HAP-1 (cell line): Measurements from ENCODE around the gene MT1B.

Experiments
- DNase-seq, 2 experiments: peaks; one replicate each; pipeline ENCODE4 v3.0.0-alpha.2; 2016 to 2020; ENCODE audit warnings: low spot score in 2 of 2
- H3K27me3 ChIP-seq: fragments of 250-450 bp; sonication (Bioruptor Pico); 2 replicates; pipeline ENCODE4 v1.5.1; 2020; ENCODE audit warnings: low read depth, mild to moderate bottlenecking, moderate library complexity
- H3K36me3 ChIP-seq: fragments of 250-450 bp; sonication (Bioruptor Pico); replicated peaks from 2 replicates; pipeline ENCODE4 v1.5.1; 2020; ENCODE audit warnings: mild to moderate bottlenecking
- H3K4me1 ChIP-seq: fragments of 250-450 bp; sonication (Bioruptor Pico); 2 replicates; pipeline ENCODE4 v1.5.1; 2020; ENCODE audit warnings: mild to moderate bottlenecking
- H3K4me3 ChIP-seq: fragments of 250-450 bp; sonication (Bioruptor Pico); 2 replicates; pipeline ENCODE4 v1.5.1; 2020; ENCODE audit warnings: mild to moderate bottlenecking, moderate library complexity
- H3K9me3 ChIP-seq: fragments of 250-450 bp; sonication (Bioruptor Pico); 2 replicates; pipeline ENCODE4 v1.5.1; 2020; ENCODE audit warnings: mild to moderate bottlenecking, moderate library complexity
- in situ Hi-C: fragments of 300-500 bp; cut with MboI; formaldehyde crosslinking; loops from 3 replicates; pipeline ENCODE4 v1.14.3; 2020; ENCODE audit warnings: low sequenced_read_pairs, inconsistent platforms, mixed read lengths

Gene MT1B

DNA sequence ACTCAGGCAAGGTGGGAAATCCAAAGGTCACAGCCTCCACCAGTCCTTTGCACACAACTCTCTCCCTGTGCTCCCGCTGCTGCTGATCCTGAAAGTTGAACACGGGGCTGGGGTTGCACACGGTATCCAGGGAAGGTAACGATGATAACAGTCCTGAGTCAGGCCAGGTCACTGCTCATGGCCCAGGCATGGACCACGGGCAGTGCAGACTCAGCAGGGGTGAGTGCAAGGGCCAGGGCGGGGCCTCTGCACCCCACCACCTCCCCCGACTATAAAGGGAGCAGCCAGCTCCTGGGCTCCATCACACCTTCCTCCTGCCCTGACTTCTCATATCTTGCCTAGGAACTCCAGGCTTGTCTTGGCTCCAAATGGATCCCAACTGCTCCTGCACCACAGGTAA, at the start of gene MT1B:
TSS of gene MT1B (plus strand) at position 301 of the 400 bp plus-strand sequence. CDS start at position 369, 68 bp downstream.
- Histone ChIP-seq H3K9me3 (no peaks in the 10 kb centered on the region), H3K27me3 (no peaks in the 10 kb centered on the region), H3K4me1 (peaks cover 14% of the 10 kb centered on the region), H3K4me3 (no peak within 1 kb of the TSS), H3K36me3 (no peaks in the 10 kb centered on the region)
- in situ Hi-C loops = no loop called here
- no peak for DNase-seq

DNA sequence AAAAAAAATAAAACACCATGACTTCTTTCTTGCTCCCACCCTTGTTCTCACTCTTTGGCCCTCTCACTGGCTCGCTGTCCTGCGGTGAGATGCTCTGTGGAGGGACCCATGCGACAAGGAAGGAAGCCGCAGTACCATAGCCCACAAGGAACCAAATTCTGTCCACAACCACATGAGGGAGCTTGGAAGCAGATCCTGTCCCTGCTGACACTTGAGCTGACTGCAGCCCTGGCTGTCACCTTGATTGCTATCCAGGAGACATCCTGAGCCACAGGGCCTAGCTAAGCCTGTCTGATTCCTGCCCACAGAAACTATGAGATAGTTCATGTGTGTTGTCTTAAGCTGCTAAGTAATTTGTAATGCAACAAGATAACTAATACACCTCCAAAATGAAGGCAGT, 48.1 kb upstream of the MT1B start:
- no peaks in the 10 kb centered on the region for H3K27me3 ChIP-seq
- H3K4me3 ChIP-seq = no peak overlapping the region
- H3K4me1 ChIP-seq = peaks cover 7% of the 10 kb centered on the region
- H3K36me3 ChIP-seq = no peaks in the 10 kb centered on the region
- in situ Hi-C loops = no loop called here
- DNase-seq = peak; percentile 32 to 67
- no peaks in the 10 kb centered on the region for H3K9me3 ChIP-seq

DNA sequence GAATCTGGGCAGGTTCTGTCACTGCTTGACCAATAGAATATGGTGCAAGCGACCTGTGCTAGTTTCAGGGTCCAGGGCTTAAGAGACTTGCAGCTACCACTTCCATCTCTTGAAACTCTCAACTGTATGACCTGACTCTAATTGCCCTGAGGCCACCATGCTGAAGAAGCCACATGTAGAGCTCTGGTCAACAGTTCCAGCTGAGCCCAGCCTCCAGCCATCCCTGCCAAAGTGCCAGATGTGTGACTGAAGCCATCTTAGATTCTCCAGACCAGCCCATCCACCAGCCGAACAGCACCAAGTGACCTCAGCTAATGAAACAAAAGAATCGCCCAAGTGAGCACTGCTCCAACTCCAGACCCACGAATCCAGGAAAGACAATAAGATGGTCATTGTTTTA, 46.7 kb upstream of the MT1B start:
- H3K9me3 ChIP-seq = no peaks in the 10 kb centered on the region
- in situ Hi-C loops = no loop called here
- DNase-seq = no peak

DNA sequence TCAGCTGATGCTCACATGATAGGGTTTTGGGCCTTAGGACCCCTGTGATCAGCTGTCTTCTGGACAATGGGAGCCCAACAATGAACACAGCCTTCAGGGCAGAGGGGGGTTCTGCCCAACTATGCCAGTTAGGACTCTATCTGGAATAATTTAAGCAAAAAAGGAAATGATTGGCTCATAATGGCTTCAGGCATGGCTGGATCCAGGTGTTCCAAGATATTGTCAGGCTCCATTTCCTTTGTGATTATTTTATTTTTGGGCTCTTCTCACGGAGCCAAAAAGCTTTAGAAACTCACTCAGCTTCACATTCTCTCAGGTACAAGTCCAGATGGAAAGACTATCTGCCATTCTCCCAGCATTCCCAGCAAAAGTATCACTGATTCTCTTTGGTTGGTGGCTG, 46.2 kb upstream of the MT1B start:
- H3K4me3 ChIP-seq = no peak overlapping the region

More for the DNA sequence above, 46.7 kb upstream of the MT1B start:
- Histone ChIP-seq H3K36me3 (no peaks in the 10 kb centered on the region), H3K4me1 (peaks cover 12% of the 10 kb centered on the region), H3K27me3 (no peaks in the 10 kb centered on the region), H3K4me3 (no peak overlapping the region)

DNA sequence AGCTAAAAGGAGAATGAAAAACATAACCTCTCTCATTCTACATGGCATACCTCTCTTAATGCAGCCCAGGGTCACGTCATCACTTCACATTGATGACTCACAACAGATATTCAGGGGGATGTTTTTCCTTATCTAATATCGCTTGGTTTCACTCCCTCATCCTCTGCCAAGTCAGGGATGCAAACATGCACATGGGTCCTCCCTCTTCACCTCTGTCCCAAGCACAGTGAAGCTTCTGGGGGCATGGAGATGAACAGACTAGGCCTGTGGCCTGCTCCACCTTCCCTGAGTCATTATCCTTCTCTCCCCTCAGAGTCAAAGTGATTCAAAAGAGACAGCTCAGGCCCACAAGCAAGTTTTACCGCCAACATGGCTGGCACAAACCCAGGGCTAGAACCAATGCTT, 45.6 kb upstream of the MT1B start:
- H3K9me3 ChIP-seq = no peaks in the 10 kb centered on the region
- H3K4me1 ChIP-seq = peaks cover 18% of the 10 kb centered on the region
- H3K27me3 ChIP-seq = no peaks in the 10 kb centered on the region
- no peak for DNase-seq
- H3K4me3 ChIP-seq = no peak overlapping the region
- H3K36me3 ChIP-seq = no peaks in the 10 kb centered on the region
- in situ Hi-C loops = no loop called here

More for the DNA sequence above, 46.2 kb upstream of the MT1B start:
- in situ Hi-C loops = no loop called here
- DNase-seq = no peak
- Histone ChIP-seq H3K27me3 (no peaks in the 10 kb centered on the region), H3K4me1 (peaks cover 15% of the 10 kb centered on the region), H3K36me3 (no peaks in the 10 kb centered on the region), H3K9me3 (no peaks in the 10 kb centered on the region)

DNA sequence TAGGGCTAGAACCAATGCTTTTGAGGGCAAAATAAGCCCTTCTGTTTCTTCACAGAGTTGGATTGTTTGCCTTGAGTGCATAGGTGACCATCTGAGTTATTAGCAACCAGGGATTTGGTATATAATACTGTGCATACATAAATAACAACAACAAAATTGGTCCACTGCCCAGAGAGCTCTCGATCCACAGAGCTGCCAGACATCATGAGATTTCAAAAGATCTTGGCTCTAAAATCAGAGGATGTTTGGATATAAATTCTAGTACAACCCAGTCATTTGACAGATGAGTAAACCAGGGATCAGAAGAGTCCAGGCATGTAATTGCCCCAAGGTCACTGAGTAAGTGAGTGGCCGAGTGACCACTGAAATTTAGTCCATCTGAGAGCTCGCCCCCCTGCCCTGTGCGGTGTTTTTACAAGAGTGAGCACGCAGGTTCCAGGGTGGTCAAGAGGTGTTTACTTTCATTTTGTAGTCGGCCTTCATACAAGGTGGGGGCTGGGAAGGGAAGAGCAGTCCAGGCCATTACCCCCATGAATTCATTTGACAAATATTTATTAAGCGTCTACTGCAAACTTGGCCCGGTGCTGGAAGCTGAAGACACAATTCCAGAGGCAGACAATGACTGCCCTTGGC, 45.1 kb upstream of the MT1B start:
- H3K27me3 ChIP-seq = no peaks in the 10 kb centered on the region
- no peak overlapping the region for H3K4me3 ChIP-seq
- DNase-seq = no peak
- H3K4me1 ChIP-seq = peaks cover 18% of the 10 kb centered on the region
- in situ Hi-C loops = no loop called here
- H3K9me3 ChIP-seq = no peaks in the 10 kb centered on the region
- H3K36me3 ChIP-seq = no peaks in the 10 kb centered on the region

- no peaks in the 10 kb centered on the region for H3K36me3 ChIP-seq
- H3K27me3 ChIP-seq = no peaks in the 10 kb centered on the region
- H3K9me3 ChIP-seq = no peaks in the 10 kb centered on the region
- no peak overlapping the region for H3K4me3 ChIP-seq
- H3K4me1 ChIP-seq = peaks cover 18% of the 10 kb centered on the region
- no peak for DNase-seq
- in situ Hi-C loops = no loop called here
These were observed 44.5 kb upstream of the MT1B start for GRCh38 chr16:56607109-56607618.

DNA sequence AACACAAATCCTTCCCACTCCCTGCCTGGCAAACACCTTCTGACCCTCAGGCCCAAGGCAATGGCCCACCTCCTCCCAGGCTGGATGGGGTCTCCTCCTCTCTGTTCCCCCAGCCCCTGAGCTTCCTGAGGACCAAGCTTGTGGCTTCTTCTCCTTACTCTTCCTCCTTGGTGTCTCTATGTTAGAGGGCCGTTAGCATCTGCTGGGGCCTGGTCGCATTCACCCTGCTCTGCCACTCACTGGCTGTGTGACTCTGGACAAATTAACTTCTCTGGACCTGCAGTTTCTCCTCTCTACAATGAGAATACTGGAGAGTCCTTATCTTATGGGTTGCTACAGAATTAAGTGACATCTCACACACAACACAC, 44.0 kb upstream of the MT1B start:
- in situ Hi-C loops = no loop called here
- Histone ChIP-seq H3K4me3 (peak overlapping the region; percentile 72; the same call in 1 of the 2 replicates), H3K9me3 (no peaks in the 10 kb centered on the region), H3K27me3 (no peaks in the 10 kb centered on the region), H3K4me1 (peaks cover 18% of the 10 kb centered on the region), H3K36me3 (no peaks in the 10 kb centered on the region)
- DNase-seq = no peak

DNA sequence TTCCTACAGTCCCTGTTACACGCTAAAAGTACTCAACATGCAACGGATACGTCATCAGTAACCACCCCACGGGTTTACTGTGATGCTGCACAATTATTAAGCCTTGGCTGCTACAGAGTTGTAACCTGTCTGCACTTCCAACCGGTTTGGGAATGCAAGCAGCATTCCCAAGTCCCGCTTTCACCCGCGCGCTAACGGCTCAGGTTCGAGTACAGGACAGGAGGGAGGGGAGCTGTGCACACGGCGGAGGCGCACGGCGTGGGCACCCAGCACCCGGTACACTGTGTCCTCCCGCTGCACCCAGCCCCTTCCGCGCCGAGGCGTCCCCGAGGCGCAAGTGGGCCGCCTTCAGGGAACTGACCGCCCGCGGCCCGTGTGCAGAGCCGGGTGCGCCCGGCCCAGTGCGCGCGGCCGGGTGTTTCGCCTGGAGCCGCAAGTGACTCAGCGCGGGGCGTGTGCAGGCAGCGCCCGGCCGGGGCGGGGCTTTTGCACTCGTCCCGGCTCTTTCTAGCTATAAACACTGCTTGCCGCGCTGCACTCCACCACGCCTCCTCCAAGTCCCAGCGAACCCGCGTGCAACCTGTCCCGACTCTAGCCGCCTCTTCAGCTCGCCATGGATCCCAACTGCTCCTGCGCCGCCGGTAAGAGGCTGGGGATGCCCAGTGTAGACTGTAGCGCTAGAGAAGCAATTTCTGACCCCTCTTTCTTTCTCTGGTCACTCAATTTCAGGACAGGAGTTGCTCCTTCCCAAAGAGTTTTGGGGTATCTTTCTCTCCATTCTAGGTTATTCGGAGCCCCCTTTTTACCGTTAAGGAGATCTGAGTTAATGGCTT, 43.4 kb upstream of the MT1B start, which contains the start of gene MT2A:
TSS of gene MT2A (plus strand) at position 542 of the 833 bp plus-strand sequence. CDS start at position 614, 72 bp downstream.
- in situ Hi-C loops = no loop called here
- no peaks in the 10 kb centered on the region for H3K27me3 ChIP-seq
- peaks cover 18% of the 10 kb centered on the region for H3K4me1 ChIP-seq

DNA sequence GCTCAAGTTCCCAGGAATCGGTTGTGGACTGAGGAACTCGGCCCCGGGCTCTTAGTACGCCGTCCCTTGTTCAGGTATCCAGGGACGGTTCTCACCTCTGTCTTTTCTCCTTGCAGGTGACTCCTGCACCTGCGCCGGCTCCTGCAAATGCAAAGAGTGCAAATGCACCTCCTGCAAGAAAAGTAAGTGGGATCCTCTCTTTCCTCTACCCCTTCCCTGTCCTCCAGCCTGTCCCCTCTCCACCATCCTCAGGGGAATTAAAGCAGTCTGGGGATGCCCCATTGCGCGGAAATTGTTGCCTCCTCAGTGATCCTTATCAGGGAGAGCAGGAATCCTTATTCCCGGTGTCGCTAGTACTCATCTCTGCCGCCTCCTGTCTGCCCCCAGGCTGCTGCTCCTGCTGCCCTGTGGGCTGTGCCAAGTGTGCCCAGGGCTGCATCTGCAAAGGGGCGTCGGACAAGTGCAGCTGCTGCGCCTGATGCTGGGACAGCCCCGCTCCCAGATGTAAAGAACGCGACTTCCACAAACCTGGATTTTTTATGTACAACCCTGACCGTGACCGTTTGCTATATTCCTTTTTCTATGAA, 42.7 kb upstream of the MT1B start:
- Histone ChIP-seq H3K9me3 (no peaks in the 10 kb centered on the region), H3K36me3 (no peaks in the 10 kb centered on the region), H3K27me3 (no peaks in the 10 kb centered on the region), H3K4me3 (peak overlapping the region; percentile 72), H3K4me1 (peaks cover 22% of the 10 kb centered on the region)
- peak in 1 of 2 experiments; percentile 42 for DNase-seq
- in situ Hi-C loops = no loop called here

More for the DNA sequence above, 43.4 kb upstream of the MT1B start, which contains the start of gene MT2A:
- Histone ChIP-seq H3K4me3 (peak within 1 kb of the TSS; percentile 72), H3K36me3 (no peaks in the 10 kb centered on the region), H3K9me3 (no peaks in the 10 kb centered on the region)
- peak; percentile 96 for DNase-seq

- in situ Hi-C loops = no loop called here
- Histone ChIP-seq H3K36me3 (no peaks in the 10 kb centered on the region), H3K4me1 (peaks cover 22% of the 10 kb centered on the region), H3K4me3 (peak overlapping the region; percentile 72), H3K9me3 (no peaks in the 10 kb centered on the region), H3K27me3 (no peaks in the 10 kb centered on the region)
- DNase-seq = peak; percentile 59 to 76
These were observed 42.2 kb upstream of the MT1B start for GRCh38 chr16:56609463-56609921.

GRCh38 chr16:56610017-56610608, 41.6 kb upstream of the MT1B start:
- Histone ChIP-seq H3K27me3 (no peaks in the 10 kb centered on the region), H3K36me3 (no peaks in the 10 kb centered on the region), H3K9me3 (no peaks in the 10 kb centered on the region), H3K4me3 (peak overlapping the region; percentile 72), H3K4me1 (peaks cover 22% of the 10 kb centered on the region)
- in situ Hi-C loops = no loop called here
- peak; percentile 59 to 60 for DNase-seq

GRCh38 chr16:56610609-56611111, 41.0 kb upstream of the MT1B start:
- no peaks in the 10 kb centered on the region for H3K36me3 ChIP-seq
- no peak for DNase-seq
- in situ Hi-C loops = no loop called here
- H3K4me3 ChIP-seq = no peak overlapping the region
- H3K27me3 ChIP-seq = no peaks in the 10 kb centered on the region
- peaks cover 22% of the 10 kb centered on the region for H3K4me1 ChIP-seq
- no peaks in the 10 kb centered on the region for H3K9me3 ChIP-seq
